Stimulated activated CD4-positive, alpha-beta T cell treated with anti-CD3 and anti-CD28 coated beads, Interleukin-12 subunit alpha, Interleukin-12 subunit beta, amount 100 ng/mL, for 48 hours (primary cell): Measurements from ENCODE around the gene ZNF574.
A peak's percentile ranks its signal among the peaks of the same experiment; 100 is the strongest.

Experiments used
- DNase-seq, 3 donors: peaks; one replicate each; pipeline ENCODE4 v3.0.0-alpha.2; 2020; ENCODE audit warnings: low read depth in 2 of 3, low spot score in 1 of 3

The ZNF574 gene

DNA sequence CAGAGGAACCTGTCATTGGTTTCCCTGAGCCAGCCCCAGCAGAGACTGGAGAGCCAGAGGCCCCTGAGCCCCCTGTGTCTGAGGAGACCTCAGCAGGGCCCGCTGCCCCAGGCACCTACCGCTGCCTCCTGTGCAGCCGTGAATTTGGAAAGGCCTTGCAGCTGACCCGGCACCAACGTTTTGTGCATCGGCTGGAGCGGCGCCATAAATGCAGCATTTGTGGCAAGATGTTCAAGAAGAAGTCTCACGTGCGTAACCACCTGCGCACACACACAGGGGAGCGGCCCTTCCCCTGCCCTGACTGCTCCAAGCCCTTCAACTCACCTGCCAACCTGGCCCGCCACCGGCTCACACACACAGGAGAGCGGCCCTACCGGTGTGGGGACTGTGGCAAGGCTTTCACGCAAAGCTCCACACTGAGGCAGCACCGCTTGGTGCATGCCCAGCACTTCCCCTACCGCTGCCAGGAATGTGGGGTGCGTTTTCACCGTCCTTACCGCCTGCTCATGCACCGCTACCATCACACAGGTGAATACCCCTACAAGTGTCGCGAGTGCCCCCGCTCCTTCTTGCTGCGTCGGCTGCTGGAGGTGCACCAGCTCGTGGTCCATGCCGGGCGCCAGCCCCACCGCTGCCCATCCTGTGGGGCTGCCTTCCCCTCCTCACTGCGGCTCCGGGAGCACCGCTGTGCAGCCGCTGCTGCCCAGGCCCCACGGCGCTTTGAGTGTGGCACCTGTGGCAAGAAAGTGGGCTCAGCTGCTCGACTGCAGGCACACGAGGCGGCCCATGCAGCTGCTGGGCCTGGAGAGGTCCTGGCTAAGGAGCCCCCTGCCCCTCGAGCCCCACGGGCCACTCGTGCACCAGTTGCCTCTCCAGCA is 4.2 kb downstream of the ZNF574 start:
- DNase-seq, result no peak

DNA sequence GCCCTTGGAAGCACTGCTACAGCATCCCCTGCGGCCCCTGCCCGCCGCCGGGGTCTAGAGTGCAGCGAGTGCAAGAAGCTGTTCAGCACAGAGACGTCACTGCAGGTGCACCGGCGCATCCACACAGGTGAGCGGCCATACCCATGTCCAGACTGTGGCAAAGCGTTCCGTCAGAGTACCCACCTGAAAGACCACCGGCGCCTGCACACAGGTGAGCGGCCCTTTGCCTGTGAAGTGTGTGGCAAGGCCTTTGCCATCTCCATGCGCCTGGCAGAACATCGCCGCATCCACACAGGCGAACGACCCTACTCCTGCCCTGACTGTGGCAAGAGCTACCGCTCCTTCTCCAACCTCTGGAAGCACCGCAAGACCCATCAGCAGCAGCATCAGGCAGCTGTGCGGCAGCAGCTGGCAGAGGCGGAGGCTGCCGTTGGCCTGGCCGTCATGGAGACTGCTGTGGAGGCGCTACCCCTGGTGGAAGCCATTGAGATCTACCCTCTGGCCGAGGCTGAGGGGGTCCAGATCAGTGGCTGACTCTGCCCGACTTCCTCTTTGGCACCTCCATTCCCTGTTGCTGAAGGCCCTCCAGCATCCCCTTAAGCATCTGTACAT is 4.9 kb downstream of the ZNF574 start:
- DNase-seq, result no peak

DNA sequence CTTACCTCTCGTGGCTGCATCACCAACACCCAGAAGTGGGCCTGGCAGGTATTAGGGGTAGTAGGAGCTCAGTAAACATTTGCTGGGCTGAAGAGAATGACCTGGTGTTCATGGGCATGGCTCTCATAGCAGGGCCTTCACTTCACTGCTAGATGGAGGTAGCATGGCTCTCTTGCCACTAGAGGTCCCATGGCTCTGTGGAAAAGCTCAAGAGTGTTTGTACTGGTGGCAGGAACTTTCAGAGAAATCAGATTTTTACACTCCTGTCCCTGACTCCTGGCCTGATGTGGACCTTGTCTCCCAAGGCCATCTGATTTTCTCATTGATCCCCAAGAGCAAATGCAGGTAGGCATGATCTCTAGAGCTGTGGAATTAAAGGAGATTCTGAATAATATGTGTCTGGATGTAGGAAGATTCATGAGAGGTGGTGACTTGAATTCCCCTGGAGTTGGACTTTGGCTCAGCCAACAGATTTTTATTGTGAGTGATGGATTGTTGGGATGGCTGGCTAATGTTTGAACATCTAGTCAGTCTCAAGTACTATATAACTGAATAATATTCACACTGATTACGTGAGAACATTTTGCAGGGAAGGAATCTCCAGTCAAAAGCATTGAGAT is 5.7 kb downstream of the ZNF574 start:
- DNase-seq, result no peak

DNA sequence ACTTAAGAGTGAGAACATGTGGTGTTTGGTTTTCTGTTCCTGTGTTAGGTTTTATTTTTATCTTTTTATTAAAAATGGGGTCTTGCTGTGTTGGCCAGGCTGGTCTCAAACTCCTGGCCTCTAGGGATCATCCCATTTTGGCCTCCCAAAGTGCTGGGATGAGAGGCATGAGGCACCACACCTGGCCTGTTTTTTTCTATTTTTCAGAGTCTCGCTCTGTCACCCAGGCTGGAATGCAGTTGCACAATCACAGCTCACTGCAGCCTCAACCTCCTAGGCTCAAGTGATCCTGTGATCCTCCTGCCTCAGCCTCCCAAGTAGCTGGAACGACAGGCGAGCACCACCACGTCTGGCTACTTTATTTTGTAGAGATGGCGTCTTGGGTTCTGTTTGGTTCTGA is 7.6 kb downstream of the ZNF574 start:
- DNase-seq, result no peak

DNA sequence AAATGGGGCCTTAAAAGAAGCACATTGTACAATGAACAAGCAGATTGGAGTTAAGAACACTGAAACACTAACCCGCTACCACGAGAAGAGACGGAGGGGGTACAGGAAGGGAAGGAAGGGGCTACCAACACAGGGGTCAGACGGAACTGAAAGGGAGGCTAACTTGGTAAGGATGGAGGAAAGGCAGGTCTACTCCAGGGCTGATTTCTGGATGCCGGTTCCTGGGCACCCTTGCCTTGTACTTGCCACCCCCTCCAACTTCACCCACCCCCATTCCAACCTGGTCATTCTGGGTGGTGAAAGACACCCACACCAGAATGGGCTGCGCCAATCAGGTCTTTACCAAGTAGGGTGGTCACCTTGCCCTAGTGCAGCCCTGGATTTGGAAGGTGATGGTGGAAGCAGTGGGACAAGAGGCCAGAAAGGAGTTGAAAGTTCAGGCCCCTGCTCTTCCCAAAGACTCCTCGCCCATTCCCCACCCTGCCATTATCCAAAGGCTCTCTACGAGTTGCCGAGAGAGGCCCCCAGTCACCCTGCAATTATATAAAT is 10.3 kb downstream of the ZNF574 start:
- DNase-seq, result no peak

DNA sequence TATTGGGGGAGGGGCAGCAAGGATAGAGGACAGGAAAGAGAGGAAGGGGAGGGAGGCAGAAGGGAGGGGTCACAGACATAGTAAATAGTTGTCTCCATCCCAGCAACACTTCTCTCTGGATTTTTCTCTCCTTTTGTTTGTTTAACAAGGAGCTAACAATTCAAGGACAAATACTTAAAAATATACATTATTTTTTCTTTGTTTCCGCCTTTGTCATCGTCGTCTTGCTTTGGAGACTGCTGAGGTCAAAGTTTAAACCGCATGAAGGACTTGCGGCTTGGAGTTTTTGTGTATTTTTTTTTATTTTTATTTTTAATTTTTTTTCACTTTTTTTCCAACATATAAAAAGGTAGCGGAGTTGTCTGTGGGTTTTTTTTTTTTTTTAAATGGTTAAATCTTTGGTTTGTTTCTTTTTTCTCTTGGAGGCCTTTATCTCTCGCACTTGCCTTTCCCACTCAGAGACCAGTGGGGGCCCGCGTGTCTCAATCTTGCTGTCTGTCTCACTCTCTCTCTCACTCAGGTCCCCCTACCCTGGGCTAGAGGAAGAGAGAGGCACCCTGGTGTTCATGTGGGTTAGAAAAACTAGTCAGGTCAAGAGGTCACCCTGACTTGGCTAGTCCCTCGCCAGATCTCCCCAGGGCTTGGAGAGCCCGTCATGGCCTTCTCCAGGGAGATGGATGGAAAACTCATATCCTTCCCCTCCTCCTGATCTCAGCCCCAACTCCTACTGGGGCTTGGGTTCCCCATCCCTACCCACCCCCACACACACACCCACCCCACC is 11.0 kb downstream of the ZNF574 start:
- no peak for DNase-seq

DNA sequence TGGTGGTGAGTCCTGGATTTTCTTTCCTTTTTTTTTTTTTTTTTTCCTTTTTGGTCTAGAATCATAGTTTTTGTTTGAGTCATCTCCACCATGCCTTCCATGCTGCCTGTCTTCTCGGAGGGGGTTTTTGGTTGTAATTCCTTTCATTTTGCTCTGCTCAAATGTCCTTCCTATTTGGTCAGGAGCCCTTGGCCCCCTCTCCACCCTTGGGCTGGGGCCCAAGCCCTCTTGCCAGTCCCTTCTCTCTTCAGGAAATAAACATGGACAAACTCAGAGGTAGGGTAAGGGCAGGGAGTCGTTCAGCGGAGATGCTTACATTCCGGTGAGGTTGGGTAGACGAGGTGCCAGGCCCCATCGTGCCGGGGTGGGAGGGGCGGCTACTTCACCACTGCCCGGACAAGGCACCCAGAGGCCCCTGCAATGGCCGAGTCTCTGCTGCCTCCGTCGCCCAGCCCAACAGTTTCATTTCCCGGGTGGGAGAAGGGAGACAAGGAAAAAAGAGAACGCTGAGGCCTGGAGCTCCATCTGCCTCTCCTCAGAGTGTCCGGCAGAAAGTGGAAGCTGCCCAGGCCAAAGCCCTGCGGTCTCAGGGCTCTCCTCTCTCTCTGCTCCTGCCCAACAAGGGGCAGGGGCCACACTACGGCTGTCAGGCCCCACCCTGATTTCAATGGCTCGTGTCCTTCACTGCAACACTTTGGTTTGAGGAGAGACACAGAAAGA is 12.7 kb downstream of the ZNF574 start:
- DNase-seq, result no peak

DNA sequence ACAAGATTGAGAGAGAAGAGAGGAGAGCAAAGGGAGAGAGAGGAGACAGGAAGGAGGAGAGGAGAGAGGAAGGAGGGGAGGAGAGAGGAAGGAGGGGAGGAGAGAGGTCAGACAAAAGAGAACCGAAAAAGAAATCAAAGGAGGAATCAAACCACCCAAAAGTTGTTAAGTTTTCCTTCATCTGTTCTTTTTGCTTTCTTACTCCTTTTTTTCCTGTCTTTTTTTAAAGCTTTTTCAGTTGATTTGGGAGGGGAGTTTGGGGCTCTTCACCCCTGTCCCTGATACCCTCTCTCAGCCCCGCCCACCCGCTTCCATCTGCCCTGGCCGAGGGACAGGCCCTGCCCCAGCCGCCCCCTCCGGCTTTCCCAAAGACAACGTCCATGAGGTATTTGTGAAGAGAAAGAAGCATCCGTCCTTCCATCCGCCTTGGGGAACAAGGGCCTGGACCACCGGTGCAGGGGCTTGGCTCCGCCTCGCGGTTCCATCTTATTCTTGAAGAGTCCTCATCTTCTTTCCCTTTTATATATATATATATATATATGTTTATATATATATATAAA is 13.3 kb downstream of the ZNF574 start:
- no peak for DNase-seq

DNA sequence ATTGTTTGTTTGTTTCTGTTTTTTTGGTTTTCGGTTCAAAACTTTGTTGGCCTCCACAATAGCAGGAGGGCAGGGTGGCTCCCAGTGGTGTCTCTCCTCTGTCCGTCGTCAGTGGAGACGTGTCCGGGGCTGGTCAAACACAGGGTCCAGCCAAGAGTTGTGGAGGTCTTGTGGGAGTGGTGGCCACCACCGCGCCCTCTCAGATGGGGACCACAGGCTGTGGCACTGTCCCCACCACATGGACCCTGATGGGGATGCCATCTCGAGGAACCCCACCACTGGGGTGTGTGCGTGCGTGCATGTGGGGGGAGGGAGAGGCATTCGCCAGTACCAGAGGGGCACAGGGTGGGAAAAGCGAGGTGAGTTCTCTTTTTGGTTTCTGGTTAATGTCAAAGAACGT is 13.8 kb downstream of the ZNF574 start:
- DNase-seq, result no peak

DNA sequence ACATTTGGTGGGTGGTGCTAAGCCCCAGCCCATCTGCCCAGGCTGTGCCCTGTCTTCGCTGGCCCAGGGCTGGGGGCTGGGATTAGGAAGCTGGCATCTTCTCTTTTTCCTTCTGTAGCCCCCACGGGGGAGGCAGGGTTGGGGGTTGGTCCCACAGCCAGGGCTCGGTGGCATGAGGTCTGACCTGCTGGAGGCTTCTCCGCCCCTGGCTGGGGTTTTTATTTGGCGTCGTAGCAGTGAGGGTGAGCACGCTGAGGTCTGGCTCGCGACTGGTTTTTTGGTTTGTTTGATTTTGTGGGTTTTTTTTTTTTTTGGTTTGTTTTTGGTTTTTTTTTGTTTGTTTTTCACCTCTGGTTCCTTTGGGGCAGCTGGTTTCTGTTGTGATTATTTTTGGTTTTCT is 14.7 kb downstream of the ZNF574 start:
- DNase-seq, result no peak

DNA sequence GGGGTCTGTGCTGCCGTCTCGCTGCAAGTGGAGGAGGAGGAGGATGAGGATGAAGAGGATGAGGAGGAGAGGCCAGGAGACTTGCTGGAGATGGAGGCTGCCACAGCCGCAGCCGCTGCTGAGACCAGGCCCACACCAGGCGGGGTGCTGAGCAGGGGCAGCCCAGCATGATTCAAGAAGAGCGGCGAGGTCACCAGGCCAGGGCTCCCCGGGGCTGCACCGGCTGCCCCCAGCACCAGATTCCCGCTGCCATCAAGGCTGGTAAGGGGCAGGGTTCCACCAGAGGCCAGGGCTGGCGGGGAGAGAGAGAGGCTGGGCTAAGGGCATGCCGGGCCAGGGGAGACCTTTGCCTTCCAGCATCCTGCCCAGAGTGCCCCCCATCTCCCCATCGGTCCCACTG is 15.3 kb downstream of the ZNF574 start:
- no peak for DNase-seq

DNA sequence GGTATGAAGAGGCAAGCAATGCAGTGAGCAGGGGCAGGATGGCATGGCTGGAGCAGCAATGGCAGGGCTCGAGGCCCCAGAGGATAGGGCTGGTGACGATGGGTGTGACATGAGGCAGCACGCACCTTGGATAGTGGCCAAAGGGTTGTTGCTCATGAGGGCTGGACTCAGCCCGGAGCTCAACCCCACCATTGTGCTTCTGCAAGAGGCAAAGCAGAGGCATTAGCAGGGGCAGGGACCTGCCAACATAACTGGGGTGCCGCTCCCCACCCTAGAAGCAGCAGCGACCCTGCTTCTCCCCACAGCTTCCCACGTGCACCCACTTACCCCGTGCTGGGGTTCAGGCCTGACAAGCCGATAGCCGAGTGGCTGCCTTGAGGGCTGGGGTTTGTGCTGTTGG is 15.8 kb downstream of the ZNF574 start:
- DNase-seq, result no peak

DNA sequence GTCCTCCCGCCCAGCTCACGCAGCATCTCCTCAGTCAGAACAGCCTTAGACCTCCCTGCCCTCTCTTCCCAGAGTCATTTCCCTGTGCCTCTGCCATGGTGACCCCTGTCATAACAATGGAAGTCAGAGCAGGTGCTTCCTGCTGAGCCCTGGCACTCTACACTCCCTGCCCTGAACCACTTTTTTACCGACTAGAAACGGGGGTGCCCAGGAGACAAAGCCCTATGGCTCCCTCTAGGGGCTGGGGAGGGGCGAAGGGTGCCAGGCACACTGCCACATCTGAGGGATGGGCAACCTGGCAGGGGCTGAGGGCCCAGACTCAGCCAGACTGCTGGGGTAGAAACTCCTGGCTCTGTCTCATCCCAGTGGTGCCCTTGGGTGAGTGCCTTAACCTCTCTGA is 16.4 kb downstream of the ZNF574 start:
- DNase-seq, result peak in 1 of 3 donors; percentile 25

DNA sequence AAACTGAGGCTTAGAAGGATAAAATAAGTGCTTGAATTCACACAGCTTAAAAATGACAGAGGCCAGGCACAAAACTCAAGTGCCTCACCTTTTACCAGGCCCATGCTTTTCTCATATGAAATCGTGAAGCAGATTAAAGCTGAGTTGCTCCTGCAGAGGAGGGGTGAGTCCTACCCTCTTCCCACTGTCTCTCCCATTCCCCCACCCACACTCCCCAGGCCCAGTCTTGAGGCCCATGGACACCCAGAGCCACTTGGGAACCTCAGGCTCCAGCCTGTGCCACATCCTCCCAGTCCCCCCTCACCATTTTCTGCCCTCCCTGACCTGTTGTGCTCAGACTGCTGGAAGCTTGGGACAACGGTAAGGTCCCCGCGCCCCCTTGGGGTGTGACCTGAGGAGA is 17.5 kb downstream of the ZNF574 start:
- DNase-seq, result no peak

DNA sequence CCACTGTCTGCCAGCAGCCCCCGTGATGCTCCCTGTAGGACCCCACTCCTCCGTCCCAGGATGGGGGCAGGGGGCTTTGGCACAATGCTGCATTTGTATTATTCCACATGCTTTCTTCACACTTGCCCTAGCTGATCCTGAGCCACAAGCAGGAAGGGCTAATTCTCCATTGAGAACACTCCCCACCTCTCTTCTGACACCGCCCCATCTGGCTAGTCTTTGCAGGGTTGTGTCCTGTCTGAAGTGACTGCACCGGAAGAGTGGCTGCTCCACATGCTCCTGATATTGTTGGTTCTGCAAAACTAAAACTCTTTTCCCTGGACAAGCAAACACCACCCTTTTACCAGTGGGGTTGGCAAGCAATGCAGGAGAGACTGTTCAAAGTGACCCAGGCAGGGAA is 18.0 kb downstream of the ZNF574 start:
- DNase-seq, result no peak

DNA sequence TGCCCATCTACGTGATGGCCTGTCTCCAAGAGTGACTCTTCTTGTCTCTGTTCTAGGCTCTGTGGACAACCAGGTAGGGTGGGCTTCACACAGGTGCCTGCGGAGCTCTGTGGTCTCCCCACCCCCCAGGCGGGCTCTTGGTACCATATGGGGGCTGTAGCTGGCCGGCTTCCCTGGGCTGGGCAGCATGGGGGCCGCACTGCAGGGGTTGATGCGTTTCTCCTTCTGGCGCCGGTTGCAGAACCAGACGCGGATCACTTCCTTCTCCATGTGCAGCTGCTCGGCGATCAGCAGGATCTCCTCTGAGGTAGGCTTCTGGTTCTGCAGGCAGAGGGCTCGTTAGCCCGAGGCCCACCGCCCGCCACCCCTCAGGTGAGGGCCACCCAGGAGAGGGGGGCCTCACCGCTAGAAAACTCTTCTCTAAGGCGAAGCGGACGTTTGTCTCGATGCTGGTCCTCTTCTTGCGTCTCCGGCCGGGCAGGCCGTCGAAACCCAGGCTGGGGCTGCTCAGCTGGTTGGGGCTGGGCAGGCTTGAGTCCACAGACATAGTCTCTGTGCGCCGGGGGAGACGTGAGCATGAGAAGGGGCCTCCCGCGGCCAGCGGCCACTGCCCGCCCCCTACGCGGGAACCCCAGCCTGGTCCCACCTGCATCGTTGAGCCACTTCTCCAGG is 19.3 kb downstream of the ZNF574 start:
- no peak for DNase-seq

DNA sequence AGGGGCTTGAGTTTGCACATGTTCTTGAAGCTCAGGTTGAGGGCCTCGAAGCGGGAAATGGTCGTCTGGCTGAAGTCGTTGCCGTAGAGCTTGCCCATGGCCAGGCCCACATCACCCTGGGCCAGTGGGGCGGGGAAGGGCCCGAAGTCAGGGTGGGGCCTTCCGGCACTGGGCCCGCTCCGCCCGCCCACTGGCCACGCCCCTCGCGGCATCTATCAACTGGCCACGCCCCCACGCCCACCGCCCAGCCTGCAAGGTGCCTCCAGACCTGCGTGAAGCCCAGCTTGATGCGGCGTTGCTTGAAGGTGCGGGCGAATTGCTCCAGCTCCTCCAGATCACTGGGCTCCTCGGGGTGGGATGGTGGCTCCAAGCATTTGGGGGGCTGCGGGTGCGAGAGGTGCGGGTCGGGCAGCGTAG is 19.9 kb downstream of the ZNF574 start:
- DNase-seq, result no peak

DNA sequence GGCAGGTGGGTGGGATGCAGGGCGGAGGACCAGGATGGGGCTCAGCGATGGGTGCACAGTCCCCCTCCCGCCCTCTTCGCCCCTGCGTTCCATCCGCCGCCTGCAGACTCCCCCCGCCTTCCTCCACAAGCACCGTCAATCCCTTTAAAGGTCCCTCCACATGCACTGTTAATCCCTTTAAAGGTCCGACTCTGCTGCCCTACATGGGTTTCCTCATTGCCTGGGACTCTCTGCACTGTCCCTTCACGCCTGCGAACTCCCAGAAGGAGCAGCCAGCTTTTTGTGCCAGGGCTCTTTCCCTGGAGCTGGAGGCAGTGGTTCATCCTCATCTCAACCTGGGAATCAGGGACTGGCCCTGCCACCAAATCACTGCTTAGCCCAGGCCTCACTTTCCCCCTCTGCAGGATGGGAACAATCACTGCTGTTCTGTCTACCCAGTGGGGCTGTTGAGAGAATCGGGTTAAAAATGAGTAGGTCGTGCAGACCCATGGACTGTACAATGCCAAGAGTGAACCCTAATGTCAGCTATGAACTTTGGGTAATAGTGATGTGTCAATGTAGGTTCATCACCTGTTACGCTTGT is 20.4 kb downstream of the ZNF574 start:
- DNase-seq, result no peak

DNA sequence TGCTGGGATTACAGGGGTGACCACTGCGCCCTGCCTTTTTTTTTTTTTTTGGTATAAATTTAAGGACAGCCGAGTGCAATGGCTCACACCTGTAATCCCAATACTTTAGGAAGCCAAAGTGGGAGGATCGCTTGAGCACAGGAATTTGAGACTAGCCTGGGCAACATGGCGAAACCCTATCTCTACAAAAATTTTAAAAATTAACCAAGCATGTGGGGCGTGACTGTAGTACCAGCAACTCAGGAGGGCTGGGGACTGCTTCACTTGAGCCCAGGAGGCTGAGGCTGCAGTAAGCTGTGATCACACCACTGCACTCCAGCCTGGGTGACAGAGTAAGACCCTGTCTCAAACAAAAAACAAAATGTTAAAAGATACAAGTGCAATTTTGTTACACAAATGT is 21.5 kb downstream of the ZNF574 start:
- DNase-seq, result no peak
